Natural killer cell (primary cell): ENCODE results near the gene APOL4. TPM values are rescaled to one million over a fixed set of nuclear protein-coding genes. Genes with fewer than 3 reads are reported as not detected.
"Not testable (repeated sequence)": the region's sequence is repeated elsewhere in the genome, so short reads cannot be mapped to it uniquely, and the experiment has no call there.

Experiments used
- ATAC-seq, 3 donors: fragments of 150-1000 bp in 2 of 3; fragments of 200-7000 bp in 1 of 3; cut with Tn5 transposase; 1 replicate in 1 of 3; 2 replicates in 2 of 3; pipeline ENCODE4 v1.10.0; 2021; ENCODE audit warnings: mild to moderate bottlenecking in 2 of 3, moderate library complexity in 2 of 3
- DNase-seq, 2 donors: peaks; one replicate each; pipeline versions ENCODE4 v3.0.0 to v3.0.0-alpha.2; 2013 to 2021; ENCODE audit warnings: mixed read lengths in 1 of 2
- H3K27ac ChIP-seq: one replicate; pipeline ENCODE4 v1.5.1; 2013; ENCODE audit warnings: mild to moderate bottlenecking, low read length
- H3K27me3 ChIP-seq: one replicate; pipeline ENCODE4 v1.6.1; 2013; ENCODE audit warnings: low read length; ENCODE audit not compliant: control insufficient read depth, insufficient read depth
- H3K36me3 ChIP-seq: one replicate; pipeline ENCODE4 v1.6.1; 2013; ENCODE audit warnings: low read length; ENCODE audit not compliant: control insufficient read depth, insufficient read depth
- H3K4me1 ChIP-seq: one replicate; pipeline ENCODE4 v1.6.1; 2013; ENCODE audit warnings: low read length; ENCODE audit not compliant: control insufficient read depth, insufficient read depth
- H3K4me3 ChIP-seq: one replicate; pipeline ENCODE4 v1.5.1; 2013; ENCODE audit warnings: low read length
- H3K9me3 ChIP-seq: one replicate; pipeline ENCODE4 v1.6.1; 2013; ENCODE audit warnings: low read length; ENCODE audit not compliant: control insufficient read depth, insufficient read depth
- H3K27ac Mint-ChIP-seq, 2 donors: one replicate each; pipeline ENCODE4 v1.8.0; 2022; ENCODE audit warnings: mild to moderate bottlenecking in 2 of 2, mixed read lengths in 2 of 2, moderate library complexity in 1 of 2
- H3K27me3 Mint-ChIP-seq, 2 donors: one replicate each; pipeline ENCODE4 v1.8.0; 2022; ENCODE audit warnings: low read depth in 2 of 2, mixed read lengths in 2 of 2
- H3K36me3 Mint-ChIP-seq: one replicate; pipeline ENCODE4 v1.8.0; 2022; ENCODE audit warnings: mixed read lengths
- H3K4me1 Mint-ChIP-seq, 2 donors: one replicate each; pipeline ENCODE4 v1.8.0; 2022; ENCODE audit warnings: mixed read lengths in 2 of 2
- H3K4me3 Mint-ChIP-seq: one replicate; pipeline ENCODE4 v1.8.0; 2022; ENCODE audit warnings: mild to moderate bottlenecking, moderate library complexity, mixed read lengths
- H3K9me3 Mint-ChIP-seq, 2 donors: one replicate each; pipeline ENCODE4 v1.8.0; 2022; ENCODE audit warnings: mixed read lengths in 2 of 2
- whole genome bisulfite sequencing: methylation state at CpG from one replicate; pipeline ENCODE4 v1.1.7; 2013; ENCODE audit warnings: missing lambda C conversion rate; ENCODE audit not compliant: insufficient coverage; 5-methylcytosine and 5-hydroxymethylcytosine counted together
- intact Hi-C: fragments of 100-400 bp; cut with micrococcal nuclease; formaldehyde crosslinking; loops from one replicate; pipeline ENCODE4 v1.14.2; 2022
- total RNA-seq, 4 donors: library from RNA; stranded (reverse); fragments of 120-200 nt in 1 of 4; gene quantifications; one replicate each; pipeline versions ENCODE4 v1.2.3 to v1.2.4, GENCODE V29; 2013 to 2022
- TF ChIP-seq, protein P1 (sequence below): fragments of 200-600 bp; IDR thresholded peaks from one replicate; pipeline ENCODE4 v1.8.0; 2022; ENCODE audit warnings: antibody characterized with exemption

The APOL4 gene
- total RNA-seq, 3 donors from 2014 or later (not counting 1 experiment from before 2014, with no cell fraction given): 0.70 TPM; not detected in 2

DNA sequence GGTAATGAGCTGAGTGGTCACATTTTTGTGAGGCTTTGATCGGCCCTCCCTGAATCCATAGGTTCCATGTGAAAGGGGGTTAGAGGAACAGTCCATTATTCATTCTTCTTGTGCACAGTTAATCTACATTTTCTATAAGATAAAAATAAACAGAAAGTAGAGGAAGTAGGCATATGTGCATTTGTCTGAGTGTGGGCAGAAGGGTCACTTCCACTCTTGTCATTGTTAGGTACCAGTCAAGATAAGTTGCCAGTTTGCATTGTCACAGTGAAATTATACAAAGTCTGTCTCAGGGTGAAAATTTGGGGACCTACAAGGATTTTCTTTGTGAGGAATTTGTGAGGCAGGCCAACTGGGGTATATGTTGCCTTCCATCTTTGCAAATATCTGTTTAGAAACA lies 4.6 kb upstream of the APOL4 start:
- 90% methylated on average over 1 of the region's 1 CpG for WGBS
- TF ChIP-seq, protein P1, sequence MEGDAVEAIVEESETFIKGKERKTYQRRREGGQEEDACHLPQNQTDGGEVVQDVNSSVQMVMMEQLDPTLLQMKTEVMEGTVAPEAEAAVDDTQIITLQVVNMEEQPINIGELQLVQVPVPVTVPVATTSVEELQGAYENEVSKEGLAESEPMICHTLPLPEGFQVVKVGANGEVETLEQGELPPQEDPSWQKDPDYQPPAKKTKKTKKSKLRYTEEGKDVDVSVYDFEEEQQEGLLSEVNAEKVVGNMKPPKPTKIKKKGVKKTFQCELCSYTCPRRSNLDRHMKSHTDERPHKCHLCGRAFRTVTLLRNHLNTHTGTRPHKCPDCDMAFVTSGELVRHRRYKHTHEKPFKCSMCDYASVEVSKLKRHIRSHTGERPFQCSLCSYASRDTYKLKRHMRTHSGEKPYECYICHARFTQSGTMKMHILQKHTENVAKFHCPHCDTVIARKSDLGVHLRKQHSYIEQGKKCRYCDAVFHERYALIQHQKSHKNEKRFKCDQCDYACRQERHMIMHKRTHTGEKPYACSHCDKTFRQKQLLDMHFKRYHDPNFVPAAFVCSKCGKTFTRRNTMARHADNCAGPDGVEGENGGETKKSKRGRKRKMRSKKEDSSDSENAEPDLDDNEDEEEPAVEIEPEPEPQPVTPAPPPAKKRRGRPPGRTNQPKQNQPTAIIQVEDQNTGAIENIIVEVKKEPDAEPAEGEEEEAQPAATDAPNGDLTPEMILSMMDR: no peak
- H3K27ac Mint-ChIP-seq: no peak overlapping the region
- Histone ChIP-seq H3K9me3 (peaks cover 8% of the 10 kb centered on the region), H3K27ac (no peak overlapping the region), H3K4me1 (peaks cover 14% of the 10 kb centered on the region), H3K4me3 (no peak overlapping the region), H3K36me3 (no peaks in the 10 kb centered on the region), H3K27me3 (no peaks in the 10 kb centered on the region)
- DNase-seq: no peak
- H3K36me3 Mint-ChIP-seq: peaks cover 13% of the 10 kb centered on the region
- intact Hi-C loops: no loop called here
- peaks cover 9 to 17% of the 10 kb centered on the region in 2 donors for H3K4me1 Mint-ChIP-seq
- no peak for ATAC-seq
- no peak overlapping the region for H3K4me3 Mint-ChIP-seq
- peaks cover 4% of the 10 kb centered on the region in 2 donors for H3K9me3 Mint-ChIP-seq
- peaks cover 8 to 18% of the 10 kb centered on the region in 2 donors for H3K27me3 Mint-ChIP-seq

DNA sequence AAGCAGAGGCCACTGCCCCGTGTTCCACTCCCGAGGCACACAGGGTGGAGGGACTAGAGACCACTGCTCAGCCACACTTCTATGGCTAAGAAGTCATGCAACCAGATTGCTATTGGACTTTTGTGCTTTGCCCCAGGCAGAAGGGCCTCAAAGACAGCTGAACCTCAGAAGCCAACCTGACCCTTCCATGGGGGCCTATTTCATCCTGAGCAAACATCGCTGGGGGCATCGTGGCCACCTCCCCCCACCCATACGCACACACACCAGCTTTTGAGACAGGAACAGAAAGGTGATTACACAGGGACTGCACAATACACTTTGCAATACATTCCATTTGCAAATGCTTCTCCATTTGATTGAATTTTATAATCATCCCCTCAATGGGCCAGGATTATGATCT lies 4.0 kb upstream of the APOL4 start:
- Mint-ChIP-seq H3K4me1 (peaks cover 2 to 10% of the 10 kb centered on the region in 2 donors), H3K36me3 (peaks cover 13% of the 10 kb centered on the region), H3K27me3 (peaks cover 6 to 17% of the 10 kb centered on the region in 2 donors)
- H3K4me1 ChIP-seq: peaks cover 11% of the 10 kb centered on the region
- H3K36me3 ChIP-seq, H3K27ac Mint-ChIP-seq, ATAC-seq, H3K4me3 Mint-ChIP-seq, H3K9me3 Mint-ChIP-seq, DNase-seq, H3K27me3 ChIP-seq, H3K9me3 ChIP-seq, H3K4me3 ChIP-seq, H3K27ac ChIP-seq, intact Hi-C loops: not testable (repeated sequence)
- WGBS: 92% methylated on average over 5 of the region's 5 CpGs

DNA sequence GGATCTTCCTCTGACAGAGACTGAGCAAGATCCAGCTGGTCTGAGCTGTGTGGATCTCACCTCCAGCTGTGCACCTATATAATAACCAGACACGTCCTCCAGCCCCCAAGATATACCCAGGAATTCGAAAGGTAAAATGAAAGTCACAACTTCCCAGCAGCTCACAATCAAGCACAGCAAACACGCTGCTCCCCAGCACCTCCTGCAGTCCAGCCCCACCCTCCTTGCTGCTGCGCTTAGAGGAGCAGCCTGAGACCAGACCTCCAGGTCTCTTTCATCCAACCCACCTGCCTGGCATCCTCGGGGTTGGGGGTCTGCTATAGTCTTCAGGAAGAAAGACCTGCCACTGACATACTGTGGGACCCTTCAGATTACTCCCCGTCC lies 3.0 kb upstream of the APOL4 start:
- ATAC-seq (peak in 1 of 3 donors; percentile 41), DNase-seq (no peak)
- Histone ChIP-seq H3K27me3 (no peaks in the 10 kb centered on the region), H3K36me3 (no peaks in the 10 kb centered on the region), H3K4me1 (peaks cover 11% of the 10 kb centered on the region), H3K4me3 (no peak overlapping the region), H3K9me3 (peaks cover 6% of the 10 kb centered on the region), H3K27ac (no peak overlapping the region)
- H3K36me3 Mint-ChIP-seq: peaks cover 13% of the 10 kb centered on the region
- H3K27ac Mint-ChIP-seq: no peak overlapping the region
- intact Hi-C loops: no loop called here
- WGBS: 80% methylated on average over 6 of the region's 6 CpGs
- peak overlapping the region; percentile 17 for H3K4me3 Mint-ChIP-seq
- H3K4me1 Mint-ChIP-seq: peaks cover 0 to 8% of the 10 kb centered on the region in 2 donors
- H3K27me3 Mint-ChIP-seq: peaks cover 6 to 10% of the 10 kb centered on the region in 2 donors
- peaks cover 4% of the 10 kb centered on the region in 2 donors for H3K9me3 Mint-ChIP-seq
- TF ChIP-seq, protein P1: no peak

DNA sequence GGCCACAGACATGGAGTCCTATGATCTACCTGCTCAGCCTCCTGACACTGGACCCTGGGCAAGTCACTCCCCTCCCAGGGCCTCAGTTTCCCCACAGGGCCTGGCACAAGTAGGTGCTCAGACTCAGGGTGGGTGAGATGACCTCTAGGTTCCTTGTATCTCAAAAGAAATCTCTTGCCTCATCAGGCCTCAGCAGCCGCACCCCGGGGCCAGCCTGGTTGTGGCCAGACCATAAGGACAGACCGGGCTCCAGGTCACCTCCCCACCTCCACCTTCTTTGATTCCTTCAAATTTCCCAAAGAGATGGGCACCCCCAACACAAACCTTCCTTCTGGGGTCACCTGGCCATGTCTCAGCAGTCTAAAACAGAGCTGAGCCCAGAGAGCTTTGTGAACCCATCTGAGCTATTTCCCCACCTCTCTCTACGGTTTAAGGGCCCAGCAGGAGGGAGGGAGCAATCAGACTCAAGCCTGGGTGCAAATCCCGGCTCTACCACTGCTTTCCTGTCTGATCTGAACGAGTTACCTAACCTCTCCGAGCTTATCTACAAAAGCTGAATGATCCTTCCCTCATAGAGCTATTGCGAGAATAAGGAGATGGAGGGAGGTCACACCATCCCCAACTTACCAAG lies 2.5 kb upstream of the APOL4 start:
- TF ChIP-seq, protein P1: no peak
- Histone ChIP-seq H3K27me3 (no peaks in the 10 kb centered on the region), H3K4me1 (peaks cover 11% of the 10 kb centered on the region), H3K36me3 (no peaks in the 10 kb centered on the region), H3K9me3 (peaks cover 3% of the 10 kb centered on the region), H3K4me3 (no peak overlapping the region), H3K27ac (no peak overlapping the region)
- no peak overlapping the region for H3K27ac Mint-ChIP-seq
- H3K4me3 Mint-ChIP-seq: peak overlapping the region; percentile 17
- WGBS: 83% methylated on average over 8 of the region's 8 CpGs
- H3K36me3 Mint-ChIP-seq: peaks cover 9% of the 10 kb centered on the region
- peaks cover under 1% of the 10 kb centered on the region in 2 donors for H3K9me3 Mint-ChIP-seq
- intact Hi-C loops: no loop called here
- peaks cover 3 to 7% of the 10 kb centered on the region in 2 donors for H3K27me3 Mint-ChIP-seq
- H3K4me1 Mint-ChIP-seq: peaks cover 0 to 8% of the 10 kb centered on the region in 2 donors
- no peak for ATAC-seq
- DNase-seq: no peak

DNA sequence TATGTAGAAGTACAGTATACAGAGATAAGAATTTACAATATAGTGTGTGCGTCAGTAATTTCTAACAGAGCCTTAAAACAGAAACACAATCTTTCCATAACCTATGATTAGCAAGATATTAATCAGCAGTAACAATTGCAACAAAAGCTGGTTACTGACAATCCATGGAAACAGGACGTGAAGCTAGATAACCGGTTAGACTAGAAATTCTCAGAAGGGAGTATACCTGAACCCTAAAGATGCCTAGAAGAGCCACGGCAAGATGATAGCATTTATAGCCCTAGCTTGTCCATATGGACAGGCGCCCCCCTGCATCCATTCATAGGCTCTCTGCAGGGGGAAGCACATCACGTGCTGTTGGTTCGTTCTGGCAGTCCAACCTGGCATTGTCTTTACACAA lies 1.8 kb upstream of the APOL4 start:
- H3K27ac Mint-ChIP-seq, DNase-seq, H3K27me3 ChIP-seq, H3K4me3 Mint-ChIP-seq, H3K4me1 Mint-ChIP-seq, H3K27me3 Mint-ChIP-seq, H3K36me3 ChIP-seq, ATAC-seq, intact Hi-C loops, H3K9me3 Mint-ChIP-seq, H3K36me3 Mint-ChIP-seq, H3K27ac ChIP-seq, H3K4me3 ChIP-seq, H3K9me3 ChIP-seq: not testable (repeated sequence)
- peaks cover 16% of the 10 kb centered on the region for H3K4me1 ChIP-seq
- WGBS: 95% methylated on average over 6 of the region's 7 CpGs

DNA sequence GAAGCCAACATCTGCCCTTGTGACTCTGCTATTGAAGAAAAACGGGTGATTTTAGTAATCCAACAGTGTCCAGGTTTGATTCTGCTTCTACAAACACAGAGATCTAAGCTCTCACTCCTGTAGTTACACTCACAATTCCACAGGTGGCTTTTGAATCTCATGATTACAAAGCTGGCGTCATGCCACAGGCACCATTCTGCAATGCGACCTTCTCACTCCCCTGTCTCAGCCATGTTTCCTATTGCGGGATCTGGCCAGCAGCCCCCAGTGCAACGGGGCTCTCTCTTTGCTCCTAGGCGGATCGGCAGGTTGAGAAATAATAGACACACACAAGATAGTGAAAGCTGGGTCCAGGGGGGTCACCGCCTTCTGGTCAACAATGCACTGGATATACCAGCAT lies 1.3 kb upstream of the APOL4 start:
- H3K27me3 Mint-ChIP-seq, H3K27me3 ChIP-seq, H3K36me3 ChIP-seq, H3K4me3 ChIP-seq, DNase-seq, H3K36me3 Mint-ChIP-seq, H3K27ac Mint-ChIP-seq, H3K9me3 ChIP-seq, H3K27ac ChIP-seq, H3K9me3 Mint-ChIP-seq, ATAC-seq, intact Hi-C loops, H3K4me3 Mint-ChIP-seq: not testable (repeated sequence)
- 85% methylated on average over 8 of the region's 8 CpGs for WGBS
- H3K4me1 Mint-ChIP-seq: peaks cover 7 to 14% of the 10 kb centered on the region in 2 donors
- H3K4me1 ChIP-seq: peaks cover 21% of the 10 kb centered on the region
